22Rv1 (cell line): ENCODE results near the gene ABI3BP.

ENCODE experiments used
- H3K27ac ChIP-seq: fragments of 450-650 bp; 2 replicates; pipeline ENCODE4 v1.5.1; 2017
- ZFX ChIP-seq: fragments of 450-650 bp; IDR thresholded peaks from 2 replicates; pipeline ENCODE4 v1.6.1; 2017; ENCODE audit warnings: antibody characterized with exemption, borderline replicate concordance
- TF ChIP-seq, protein P1 (sequence below): fragments of 450-650 bp; IDR thresholded peaks from 2 replicates; pipeline ENCODE4 v1.5.1; 2017; ENCODE audit warnings: mild to moderate bottlenecking

Gene ABI3BP

DNA sequence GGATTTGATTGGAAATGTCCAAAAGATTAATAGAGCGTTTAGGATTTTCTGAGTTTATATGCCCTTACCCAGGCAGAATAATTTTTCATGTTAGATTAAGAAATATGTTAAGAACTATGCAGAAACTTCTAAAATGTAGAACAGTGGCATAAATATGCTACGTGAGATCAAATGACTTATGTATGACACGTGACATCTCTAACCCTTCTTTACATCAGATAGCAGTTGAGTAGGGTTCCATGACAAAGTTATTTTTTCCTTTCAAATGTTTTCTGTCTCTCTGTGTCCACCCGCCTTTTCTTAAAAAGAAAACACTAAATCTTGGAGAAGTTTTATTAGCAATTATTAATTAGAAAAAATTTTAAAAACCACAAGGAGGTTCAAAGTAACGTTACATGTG, 292.5 kb downstream of the ABI3BP start:
- no peak overlapping the region for H3K27ac ChIP-seq
- no peak for TF ChIP-seq ZFX
- TF ChIP-seq, protein P1, sequence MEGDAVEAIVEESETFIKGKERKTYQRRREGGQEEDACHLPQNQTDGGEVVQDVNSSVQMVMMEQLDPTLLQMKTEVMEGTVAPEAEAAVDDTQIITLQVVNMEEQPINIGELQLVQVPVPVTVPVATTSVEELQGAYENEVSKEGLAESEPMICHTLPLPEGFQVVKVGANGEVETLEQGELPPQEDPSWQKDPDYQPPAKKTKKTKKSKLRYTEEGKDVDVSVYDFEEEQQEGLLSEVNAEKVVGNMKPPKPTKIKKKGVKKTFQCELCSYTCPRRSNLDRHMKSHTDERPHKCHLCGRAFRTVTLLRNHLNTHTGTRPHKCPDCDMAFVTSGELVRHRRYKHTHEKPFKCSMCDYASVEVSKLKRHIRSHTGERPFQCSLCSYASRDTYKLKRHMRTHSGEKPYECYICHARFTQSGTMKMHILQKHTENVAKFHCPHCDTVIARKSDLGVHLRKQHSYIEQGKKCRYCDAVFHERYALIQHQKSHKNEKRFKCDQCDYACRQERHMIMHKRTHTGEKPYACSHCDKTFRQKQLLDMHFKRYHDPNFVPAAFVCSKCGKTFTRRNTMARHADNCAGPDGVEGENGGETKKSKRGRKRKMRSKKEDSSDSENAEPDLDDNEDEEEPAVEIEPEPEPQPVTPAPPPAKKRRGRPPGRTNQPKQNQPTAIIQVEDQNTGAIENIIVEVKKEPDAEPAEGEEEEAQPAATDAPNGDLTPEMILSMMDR = no peak
